Trophoblast cell (in vitro differentiated cells and primary cell): Measurements from ENCODE around the gene TMEM150A.

Experiments
- DNase-seq, 2 donors: peaks; one replicate each; pipeline ENCODE4 v3.0.0-alpha.2; 2016
- H2AFZ ChIP-seq: 2 replicates; pipeline ENCODE4 v1.6.1; 2013; ENCODE audit warnings: low read length, moderate library complexity, mild to moderate bottlenecking; ENCODE audit not compliant: insufficient read depth, poor library complexity
- H2AK5ac ChIP-seq: 2 replicates; pipeline ENCODE4 v1.6.1; 2013; ENCODE audit warnings: mild to moderate bottlenecking, low read length
- H2BK120ac ChIP-seq: 2 replicates; pipeline ENCODE4 v1.6.1; 2013; ENCODE audit warnings: low read length, mild to moderate bottlenecking, moderate library complexity; ENCODE audit not compliant: insufficient read depth, poor library complexity
- H2BK12ac ChIP-seq: 2 replicates; pipeline ENCODE4 v1.6.1; 2013; ENCODE audit warnings: mild to moderate bottlenecking, low read length, moderate library complexity
- H2BK5ac ChIP-seq: 2 replicates; pipeline ENCODE4 v1.6.1; 2013; ENCODE audit warnings: low read length, low read depth, moderate library complexity, mild to moderate bottlenecking; ENCODE audit not compliant: poor library complexity
- H3K14ac ChIP-seq: 2 replicates; pipeline ENCODE4 v1.6.1; 2013; ENCODE audit warnings: mild to moderate bottlenecking, low read length
- H3K18ac ChIP-seq: 2 replicates; pipeline ENCODE4 v1.6.1; 2013; ENCODE audit warnings: mild to moderate bottlenecking, low read length
- H3K23ac ChIP-seq: 2 replicates; pipeline ENCODE4 v1.6.1; 2013; ENCODE audit warnings: low read length
- H3K27ac ChIP-seq: 2 replicates; pipeline ENCODE4 v1.5.1; 2013; ENCODE audit warnings: low read depth, mild to moderate bottlenecking, inconsistent platforms, low read length, moderate library complexity
- H3K27me3 ChIP-seq: 2 replicates; pipeline ENCODE4 v1.6.1; 2013; ENCODE audit warnings: inconsistent platforms, mild to moderate bottlenecking, low read length, moderate library complexity; ENCODE audit not compliant: insufficient read depth
- H3K36me3 ChIP-seq, 2 experiments: 1 replicate in 1 of 2; 2 replicates in 1 of 2; pipeline ENCODE4 v1.6.1; 2013; ENCODE audit warnings: low read length in 2 of 2, mild to moderate bottlenecking in 2 of 2, moderate library complexity in 1 of 2; ENCODE audit not compliant: insufficient read depth in 2 of 2, control insufficient read depth in 1 of 2
- H3K4ac ChIP-seq: 2 replicates; pipeline ENCODE4 v1.6.1; 2013; ENCODE audit warnings: low read depth, mild to moderate bottlenecking, low read length, moderate library complexity
- H3K4me1 ChIP-seq, 2 experiments: 1 replicate in 1 of 2; 2 replicates in 1 of 2; pipeline ENCODE4 v1.6.1; 2013; ENCODE audit warnings: low read length in 2 of 2, mild to moderate bottlenecking in 2 of 2, moderate library complexity in 1 of 2; ENCODE audit not compliant: insufficient read depth in 2 of 2, control insufficient read depth in 1 of 2
- H3K4me2 ChIP-seq: 2 replicates; pipeline ENCODE4 v1.6.1; 2013; ENCODE audit warnings: inconsistent platforms, mild to moderate bottlenecking, low read length, moderate library complexity
- H3K4me3 ChIP-seq: 2 replicates; pipeline ENCODE4 v1.5.1; 2013; ENCODE audit warnings: mild to moderate bottlenecking, low read depth, low read length, inconsistent platforms
- H3K79me1 ChIP-seq: one replicate; pipeline ENCODE4 v1.6.1; 2013; ENCODE audit warnings: low read length
- H3K79me2 ChIP-seq: 2 replicates; pipeline ENCODE4 v1.6.1; 2013; ENCODE audit warnings: low read length, mild to moderate bottlenecking; ENCODE audit not compliant: control insufficient read depth, insufficient read depth, poor library complexity
- H3K9ac ChIP-seq: 2 replicates; pipeline ENCODE4 v1.6.1; 2013; ENCODE audit warnings: mild to moderate bottlenecking, low read length
- H3K9me3 ChIP-seq: 2 replicates; pipeline ENCODE4 v1.6.1; 2013; ENCODE audit warnings: low read depth, mild to moderate bottlenecking, control low read depth, inconsistent platforms, low read length; ENCODE audit not compliant: insufficient read depth
- H4K12ac ChIP-seq: 2 replicates; pipeline ENCODE4 v1.6.1; 2013; ENCODE audit warnings: low read depth, mild to moderate bottlenecking, low read length, moderate library complexity
- H4K8ac ChIP-seq: 2 replicates; pipeline ENCODE4 v1.6.1; 2013; ENCODE audit warnings: low read depth, mild to moderate bottlenecking, low read length, moderate library complexity
- H4K91ac ChIP-seq: one replicate; pipeline ENCODE4 v1.6.1; 2013; ENCODE audit warnings: low read depth, mild to moderate bottlenecking, low read length, moderate library complexity
- WGBS: extraction: QIAGEN DNeasy Blood & Tissue Kit; methylation state at CpG from one replicate; pipeline ENCODE4 v1.1.7; 2013; ENCODE audit warnings: missing lambda C conversion rate; ENCODE audit not compliant: insufficient read length, insufficient coverage; ENCODE audit errors: extremely low coverage; 5-methylcytosine and 5-hydroxymethylcytosine counted together

The TMEM150A gene

DNA sequence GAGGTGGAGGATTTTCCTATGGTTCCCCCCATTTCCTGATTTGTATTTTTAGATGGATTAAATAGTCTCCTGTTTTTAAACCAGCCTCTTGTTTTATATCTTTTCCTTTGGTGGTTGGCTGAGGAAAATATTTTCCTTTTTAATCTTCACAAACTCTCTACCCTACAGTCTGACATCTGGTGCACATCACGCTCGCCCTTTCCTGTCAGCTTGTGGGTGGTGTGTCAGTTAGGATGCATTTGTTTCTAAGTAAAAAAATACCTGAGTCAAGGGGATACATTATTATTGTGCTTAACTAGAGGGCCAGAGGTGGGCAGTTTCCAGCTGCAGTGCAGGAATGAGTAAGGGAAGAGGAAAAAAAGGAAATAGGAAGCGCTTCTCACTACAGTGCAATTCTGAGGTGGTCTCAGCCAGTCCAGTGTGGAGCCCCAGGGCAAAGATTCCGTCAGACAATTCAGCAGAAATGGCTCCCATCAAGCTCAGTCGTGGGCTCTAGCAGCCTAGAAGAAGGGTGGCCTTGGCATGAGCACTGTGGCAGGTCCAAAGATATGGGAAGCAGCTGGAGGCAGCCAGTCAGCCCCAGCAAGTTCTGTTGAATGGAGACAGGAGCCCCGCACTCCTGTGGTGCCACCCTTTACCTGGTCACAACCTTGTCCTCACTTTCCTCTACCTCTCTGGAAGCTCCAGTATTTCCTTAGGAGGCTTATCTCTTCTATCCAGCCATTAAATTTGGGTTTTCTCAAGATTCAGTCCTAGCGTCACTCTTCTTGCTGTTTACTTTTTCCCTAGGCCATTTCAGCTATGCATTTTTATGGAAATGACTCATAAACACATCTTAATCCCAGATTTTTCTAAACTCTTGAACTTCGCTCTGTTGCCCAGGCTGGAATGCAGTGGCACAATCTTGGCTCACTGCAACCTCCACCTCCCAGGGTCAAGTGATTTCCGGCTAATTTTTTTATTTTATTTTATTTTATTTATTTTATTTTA, 47.0 kb upstream of the TMEM150A start:
- Histone ChIP-seq H4K91ac (no peak overlapping the region), H3K14ac (no peak overlapping the region), H2BK12ac (no peak overlapping the region), H3K4me3 (no peak overlapping the region), H3K9me3 (no peaks in the 10 kb centered on the region), H3K18ac (no peak overlapping the region), H3K79me2 (no peaks in the 10 kb centered on the region), H2BK5ac (no peak overlapping the region), H3K27ac (no peak overlapping the region), H2BK120ac (no peak overlapping the region), H3K27me3 (no peaks in the 10 kb centered on the region), H3K23ac (no peak overlapping the region), H3K4ac (no peak overlapping the region), H3K36me3 (peaks cover 43 to 64% of the 10 kb centered on the region in 2 experiments), H4K12ac (no peak overlapping the region), H3K9ac (no peak overlapping the region), H4K8ac (no peak overlapping the region), H2AFZ (no peak overlapping the region), H3K4me1 (no peaks in the 10 kb centered on the region), H3K4me2 (no peak overlapping the region), H2AK5ac (no peak overlapping the region), H3K79me1 (no peaks in the 10 kb centered on the region)
- DNase-seq, result no peak
- no CpG with 5 or more reads among the region's 9 CpGs for WGBS

DNA sequence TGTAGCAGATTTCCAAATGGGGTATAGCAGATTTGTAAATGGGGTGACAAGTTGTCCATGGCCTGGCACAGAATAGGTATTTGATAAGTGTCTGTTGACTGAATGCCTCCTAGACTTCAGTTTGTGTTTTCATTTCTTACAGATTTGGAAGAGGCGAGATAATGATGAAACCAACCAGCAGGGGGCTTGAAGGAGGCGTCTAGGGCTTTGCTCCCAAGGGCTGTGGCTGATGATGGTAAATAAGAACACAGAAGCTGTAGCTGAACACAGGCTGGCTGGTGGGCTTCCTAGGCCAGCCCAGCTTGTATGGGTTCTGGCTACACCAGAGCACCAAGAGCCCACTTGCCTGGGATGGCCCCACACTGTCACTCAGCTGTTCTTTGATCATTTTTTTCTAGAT, 46.1 kb upstream of the TMEM150A start:
- H2AK5ac ChIP-seq, result no peak overlapping the region
- no peak overlapping the region for H4K8ac ChIP-seq
- H4K12ac ChIP-seq, result no peak overlapping the region
- H2AFZ ChIP-seq, result no peak overlapping the region
- no CpG with 5 or more reads among the region's 2 CpGs for WGBS
- H3K36me3 ChIP-seq, result peaks cover 47 to 66% of the 10 kb centered on the region in 2 experiments
- H3K4me3 ChIP-seq, result no peak overlapping the region
- no peak overlapping the region for H3K18ac ChIP-seq
- H2BK120ac ChIP-seq, result no peak overlapping the region
- H3K4me2 ChIP-seq, result no peak overlapping the region
- H3K4ac ChIP-seq, result no peak overlapping the region
- H2BK5ac ChIP-seq, result no peak overlapping the region
- H3K14ac ChIP-seq, result no peak overlapping the region
- H3K79me2 ChIP-seq, result no peaks in the 10 kb centered on the region
- H3K27me3 ChIP-seq, result no peaks in the 10 kb centered on the region
- H3K9ac ChIP-seq, result no peak overlapping the region
- H3K23ac ChIP-seq, result no peak overlapping the region
- H3K4me1 ChIP-seq, result no peaks in the 10 kb centered on the region
- H3K79me1 ChIP-seq, result no peaks in the 10 kb centered on the region
- H2BK12ac ChIP-seq, result no peak overlapping the region
- no peak overlapping the region for H3K27ac ChIP-seq
- peak in 1 of 2 donors; percentile 42 for DNase-seq
- H4K91ac ChIP-seq, result no peak overlapping the region
- H3K9me3 ChIP-seq, result no peaks in the 10 kb centered on the region

DNA sequence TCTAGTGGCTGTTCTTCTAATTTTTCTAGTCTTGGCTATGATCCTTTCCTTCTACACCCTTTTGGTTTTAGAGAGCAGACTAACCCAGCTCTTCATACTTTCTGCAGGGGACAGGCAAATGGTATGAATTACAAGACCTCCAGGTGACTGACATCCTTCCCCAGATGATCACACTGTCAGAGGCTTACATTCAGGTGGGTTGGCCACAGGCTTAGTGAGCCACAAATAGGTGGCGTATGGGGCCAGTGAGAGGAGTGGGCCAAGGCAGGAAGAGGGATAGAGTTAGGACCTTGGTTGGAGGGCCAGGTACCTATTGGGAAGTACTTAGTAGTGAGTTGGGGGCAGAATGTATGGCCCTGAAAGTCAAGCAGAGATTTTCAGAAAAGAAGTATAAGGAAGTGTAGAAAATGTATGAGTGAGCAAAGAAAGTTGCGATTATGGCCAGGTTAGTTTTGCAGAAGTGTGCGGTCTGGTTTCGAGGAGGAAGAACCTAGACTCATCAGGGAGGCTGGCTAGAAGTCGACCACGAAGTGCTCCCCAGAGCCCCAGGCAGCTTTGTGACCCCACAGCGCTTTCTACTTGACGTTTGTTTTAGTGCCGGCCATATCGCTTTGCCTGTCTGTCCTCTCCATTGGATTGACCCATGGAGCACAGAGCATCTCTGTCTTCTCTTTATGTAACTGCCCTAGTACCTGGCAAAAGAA, 45.5 kb upstream of the TMEM150A start:
- H3K4me3 ChIP-seq, result no peak overlapping the region
- H3K79me2 ChIP-seq, result no peaks in the 10 kb centered on the region
- no peak overlapping the region for H4K8ac ChIP-seq
- no peaks in the 10 kb centered on the region for H3K79me1 ChIP-seq
- H3K4me2 ChIP-seq, result no peak overlapping the region
- no peak overlapping the region for H4K12ac ChIP-seq
- H2AK5ac ChIP-seq, result no peak overlapping the region
- H3K4me1 ChIP-seq, result no peaks in the 10 kb centered on the region
- H2BK12ac ChIP-seq, result no peak overlapping the region
- no peak overlapping the region for H3K27ac ChIP-seq
- H2AFZ ChIP-seq, result no peak overlapping the region
- H2BK120ac ChIP-seq, result no peak overlapping the region
- H3K4ac ChIP-seq, result no peak overlapping the region
- H3K9ac ChIP-seq, result no peak overlapping the region
- no peaks in the 10 kb centered on the region for H3K9me3 ChIP-seq
- no peak for DNase-seq
- H3K18ac ChIP-seq, result no peak overlapping the region
- no peak overlapping the region for H4K91ac ChIP-seq
- no peak overlapping the region for H2BK5ac ChIP-seq
- no peak overlapping the region for H3K14ac ChIP-seq
- H3K36me3 ChIP-seq, result peaks cover 48 to 70% of the 10 kb centered on the region in 2 experiments
- 100% methylated on average over 1 of the region's 10 CpGs for WGBS
- H3K27me3 ChIP-seq, result no peaks in the 10 kb centered on the region
- no peak overlapping the region for H3K23ac ChIP-seq

DNA sequence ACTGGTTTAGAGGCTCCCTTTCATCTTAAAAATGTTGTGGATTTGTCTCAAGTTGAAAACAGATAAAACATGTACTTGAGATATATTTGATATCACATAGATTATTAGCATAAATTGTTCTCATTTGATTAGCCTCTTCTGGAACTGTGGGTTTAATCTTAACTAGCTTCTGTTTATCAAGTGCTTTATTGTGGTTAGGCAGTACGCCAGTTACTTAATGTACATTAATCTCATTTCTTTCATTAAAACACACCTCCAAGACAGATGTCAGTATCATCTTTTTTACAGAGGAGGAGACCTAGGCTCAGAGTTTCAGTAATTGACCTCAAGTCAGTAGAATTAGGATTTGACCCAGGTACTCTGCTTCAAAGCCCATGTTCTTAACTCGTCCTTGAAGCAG, 43.7 kb upstream of the TMEM150A start:
- no peak overlapping the region for H4K8ac ChIP-seq
- H3K79me2 ChIP-seq, result no peaks in the 10 kb centered on the region
- no peaks in the 10 kb centered on the region for H3K27me3 ChIP-seq
- H2BK5ac ChIP-seq, result no peak overlapping the region
- no peak overlapping the region for H3K4me2 ChIP-seq
- no peak overlapping the region for H4K12ac ChIP-seq
- no peaks in the 10 kb centered on the region for H3K79me1 ChIP-seq
- H3K9me3 ChIP-seq, result no peaks in the 10 kb centered on the region
- H2AFZ ChIP-seq, result no peak overlapping the region
- no peak overlapping the region for H4K91ac ChIP-seq
- H2BK12ac ChIP-seq, result no peak overlapping the region
- H3K36me3 ChIP-seq, result peaks cover 47 to 75% of the 10 kb centered on the region in 2 experiments
- DNase-seq, result no peak
- H3K14ac ChIP-seq, result no peak overlapping the region
- H2BK120ac ChIP-seq, result no peak overlapping the region
- no CpG with 5 or more reads among the region's 2 CpGs for WGBS
- no peak overlapping the region for H2AK5ac ChIP-seq
- no peak overlapping the region for H3K9ac ChIP-seq
- no peak overlapping the region for H3K27ac ChIP-seq
- H3K23ac ChIP-seq, result no peak overlapping the region
- no peaks in the 10 kb centered on the region for H3K4me1 ChIP-seq
- H3K18ac ChIP-seq, result no peak overlapping the region
- H3K4me3 ChIP-seq, result no peak overlapping the region
- H3K4ac ChIP-seq, result no peak overlapping the region
